HEK293 (cell line): ENCODE results near the gene SH3RF3.

Experiments
- CTCF ChIA-PET: fragments of 350-600 bp; formaldehyde crosslinking; extraction: SDS; loops from one replicate; lab custom pipeline; 2021; ENCODE audit warnings: antibody characterized with exemption; lab: Yijun Ruan, JAX
- POLR2A ChIA-PET: fragments of 300-600 bp; formaldehyde crosslinking; extraction: SDS; loops from one replicate; lab custom pipeline; 2020; ENCODE audit warnings: antibody characterized with exemption, inconsistent platforms; lab: Yijun Ruan, JAX
- H3K27ac ChIP-seq: fragments of 200-500 bp; sonication (Bioruptor generic); 2 replicates; pipeline ENCODE4 v1.5.1; 2014; ENCODE audit warnings: low read depth, low read length, control low read depth, inconsistent platforms; ENCODE audit errors: extremely low read depth
- H3K36me3 ChIP-seq, 2 experiments: fragments of 200-500 bp in 1 of 2; sonication (Bioruptor generic) in 1 of 2; 1 replicate in 1 of 2; 2 replicates in 1 of 2; pipeline ENCODE4 v1.5.1; 2014 to 2017; ENCODE audit warnings: inconsistent platforms in 2 of 2, low read length in 2 of 2; ENCODE audit not compliant: control insufficient read depth in 2 of 2, insufficient read depth in 1 of 2
- H3K4me1 ChIP-seq: fragments of 200-500 bp; sonication (Bioruptor generic); 2 replicates; pipeline ENCODE4 v1.5.1; 2014; ENCODE audit warnings: mild to moderate bottlenecking, low read length, inconsistent platforms; ENCODE audit not compliant: control insufficient read depth, insufficient read depth
- H3K4me3 ChIP-seq: 2 replicates; pipeline ENCODE4 v1.5.1; 2011; ENCODE audit warnings: low read depth, mild to moderate bottlenecking, control low read depth, low read length, moderate library complexity
- H3K9me3 ChIP-seq: fragments of 200-500 bp; sonication (Bioruptor generic); 2 replicates; pipeline ENCODE4 v1.5.1; 2014; ENCODE audit warnings: low read depth, low read length, inconsistent platforms; ENCODE audit not compliant: control insufficient read depth, insufficient read depth
- GFI1B ChIP-seq: fragments of 450-650 bp; formaldehyde crosslinking; IDR thresholded peaks from 2 replicates; pipeline ENCODE4 v1.5.1; 2016; ENCODE audit warnings: missing biosample characterization, missing genetic modification characterization
- INSM2 ChIP-seq: fragments of 450-650 bp; formaldehyde crosslinking; IDR thresholded peaks from 2 replicates; pipeline ENCODE4 v1.5.1; 2016; ENCODE audit warnings: missing biosample characterization, missing genetic modification characterization
- KLF7 ChIP-seq: fragments of 450-650 bp; formaldehyde crosslinking; IDR thresholded peaks from 2 replicates; pipeline ENCODE4 v1.5.1; 2016; ENCODE audit warnings: missing biosample characterization, missing genetic modification characterization, borderline replicate concordance
- PRDM10 ChIP-seq: fragments of 450-650 bp; formaldehyde crosslinking; IDR thresholded peaks from 2 replicates; pipeline ENCODE4 v1.5.1; 2016; ENCODE audit warnings: missing biosample characterization, missing genetic modification characterization
- PRDM6 ChIP-seq: fragments of 450-650 bp; formaldehyde crosslinking; IDR thresholded peaks from 2 replicates; pipeline ENCODE4 v1.5.1; 2017; ENCODE audit warnings: missing biosample characterization, missing genetic modification characterization
- SCRT1 ChIP-seq: fragments of 450-650 bp; formaldehyde crosslinking; IDR thresholded peaks from 2 replicates; pipeline ENCODE4 v1.5.1; 2016; ENCODE audit warnings: missing biosample characterization, missing genetic modification characterization, borderline replicate concordance
- SP3 ChIP-seq: fragments of 450-650 bp; formaldehyde crosslinking; IDR thresholded peaks from 2 replicates; pipeline ENCODE4 v1.5.1; 2016; ENCODE audit warnings: missing biosample characterization, missing genetic modification characterization
- TRIM28 ChIP-seq: IDR thresholded peaks from 2 replicates; pipeline ENCODE4 v1.6.1; 2011; ENCODE audit warnings: low read length, control low read depth, borderline replicate concordance
- ZNF112 ChIP-seq: fragments of 450-650 bp; formaldehyde crosslinking; IDR thresholded peaks from 2 replicates; pipeline ENCODE4 v1.5.0; 2017; ENCODE audit warnings: missing biosample characterization, missing genetic modification characterization
- ZNF138 ChIP-seq: fragments of 450-650 bp; formaldehyde crosslinking; IDR thresholded peaks from 2 replicates; pipeline ENCODE4 v1.5.1; 2016; ENCODE audit warnings: missing biosample characterization, missing genetic modification characterization, borderline replicate concordance
- ZNF155 ChIP-seq: fragments of 450-650 bp; formaldehyde crosslinking; IDR thresholded peaks from 2 replicates; pipeline ENCODE4 v1.5.1; 2016; ENCODE audit warnings: missing biosample characterization, missing genetic modification characterization
- ZNF175 ChIP-seq: fragments of 450-650 bp; formaldehyde crosslinking; IDR thresholded peaks from 2 replicates; pipeline ENCODE4 v1.5.1; 2016; ENCODE audit warnings: missing biosample characterization, missing genetic modification characterization
- ZNF211 ChIP-seq: fragments of 450-650 bp; formaldehyde crosslinking; IDR thresholded peaks from 2 replicates; pipeline ENCODE4 v1.5.1; 2016; ENCODE audit warnings: low read depth, missing biosample characterization, missing genetic modification characterization
- ZNF280C ChIP-seq: fragments of 450-650 bp; formaldehyde crosslinking; IDR thresholded peaks from 2 replicates; pipeline ENCODE4 v1.5.1; 2016; ENCODE audit warnings: missing biosample characterization, missing genetic modification characterization
- ZNF311 ChIP-seq: fragments of 450-650 bp; formaldehyde crosslinking; IDR thresholded peaks from 2 replicates; pipeline ENCODE4 v1.5.1; 2017; ENCODE audit warnings: missing biosample characterization, missing genetic modification characterization, borderline replicate concordance
- ZNF335 ChIP-seq: fragments of 450-650 bp; formaldehyde crosslinking; conservative IDR thresholded peaks from 2 replicates; pipeline ENCODE4 v1.5.1; 2016; ENCODE audit warnings: missing biosample characterization, missing genetic modification characterization
- ZNF416 ChIP-seq: fragments of 450-650 bp; formaldehyde crosslinking; IDR thresholded peaks from 2 replicates; pipeline ENCODE4 v1.5.1; 2016; ENCODE audit warnings: missing biosample characterization, missing genetic modification characterization
- ZNF449 ChIP-seq: fragments of 450-650 bp; formaldehyde crosslinking; IDR thresholded peaks from 2 replicates; pipeline ENCODE4 v1.5.1; 2017; ENCODE audit warnings: missing biosample characterization, mild to moderate bottlenecking, missing genetic modification characterization, moderate library complexity
- ZNF544 ChIP-seq: fragments of 450-650 bp; formaldehyde crosslinking; IDR thresholded peaks from 2 replicates; pipeline ENCODE4 v1.5.0; 2017; ENCODE audit warnings: missing biosample characterization, missing genetic modification characterization
- ZNF571 ChIP-seq: fragments of 450-650 bp; formaldehyde crosslinking; IDR thresholded peaks from 2 replicates; pipeline ENCODE4 v1.5.0; 2017; ENCODE audit warnings: missing biosample characterization, missing genetic modification characterization
- ZNF626 ChIP-seq: fragments of 450-650 bp; sonication (Bioruptor Pico); formaldehyde crosslinking; IDR thresholded peaks from 2 replicates; pipeline ENCODE4 v1.5.1; 2018; ENCODE audit warnings: missing biosample characterization, missing genetic modification characterization, inconsistent platforms
- ZNF654 ChIP-seq: fragments of 450-650 bp; formaldehyde crosslinking; IDR thresholded peaks from 2 replicates; pipeline ENCODE4 v1.5.1; 2016; ENCODE audit warnings: low read depth, missing biosample characterization, missing genetic modification characterization
- ZNF658 ChIP-seq: fragments of 450-650 bp; formaldehyde crosslinking; IDR thresholded peaks from 2 replicates; pipeline ENCODE4; 2016; ENCODE audit warnings: missing biosample characterization, missing genetic modification characterization
- ZSCAN23 ChIP-seq: fragments of 450-650 bp; formaldehyde crosslinking; IDR thresholded peaks from 2 replicates; pipeline ENCODE4 v1.5.1; 2016; ENCODE audit warnings: missing biosample characterization, missing genetic modification characterization

Gene SH3RF3

GRCh38 chr2:109375656-109376055 lies 246.7 kb downstream of the SH3RF3 start:
- TF ChIP-seq ZNF112 (tag by site-specific recombination): no peak
- no peak for TF ChIP-seq ZNF335 (tag by site-specific recombination)
- TF ChIP-seq ZNF138 (tag by site-specific recombination): no peak
- TF ChIP-seq SP3 (tag by site-specific recombination): no peak
- no peak for TF ChIP-seq SCRT1 (tag by site-specific recombination)
- TF ChIP-seq ZNF449: no peak
- no peak for TF ChIP-seq ZNF544 (tag by site-specific recombination)
- no peak for TF ChIP-seq ZNF155 (tag by site-specific recombination)
- no peak for TF ChIP-seq ZNF654 (tag by site-specific recombination)
- TF ChIP-seq KLF7: no peak
- no peak for TF ChIP-seq GFI1B (tag by site-specific recombination)
- no peak for TF ChIP-seq ZNF211 (tag by site-specific recombination)
- no peak for TF ChIP-seq PRDM10 (tag by site-specific recombination)
- no peak for TF ChIP-seq ZNF626
- no peak for TF ChIP-seq ZNF280C
- H3K36me3 ChIP-seq: peaks cover 0 to 13% of the 10 kb centered on the region in 2 experiments; a peak in 1 of 3 replicates
- ChIA-PET POLR2A (no interaction called here), CTCF (interaction anchor here (0.5 kb wide), 1 partner anchor 69 kb away, joined by 3 read pairs; no protein-coding TSS in a partner anchor)
- H3K4me1 ChIP-seq: no peaks in the 10 kb centered on the region
- no peaks in the 10 kb centered on the region for H3K9me3 ChIP-seq
- H3K4me3 ChIP-seq: no peak overlapping the region
- no peak overlapping the region for H3K27ac ChIP-seq

GRCh38 chr2:109376115-109376514 lies 247.1 kb downstream of the SH3RF3 start:
- H3K27ac ChIP-seq: no peak overlapping the region
- peaks cover 0 to 13% of the 10 kb centered on the region in 2 experiments; a peak in 1 of 3 replicates for H3K36me3 ChIP-seq
- H3K4me3 ChIP-seq: no peak overlapping the region
- no peaks in the 10 kb centered on the region for H3K9me3 ChIP-seq
- POLR2A ChIA-PET: no interaction called here
- CTCF ChIA-PET: interaction anchor here (0.5 kb wide), 1 partner anchor 68 kb away, joined by 3 read pairs; no protein-coding TSS in a partner anchor
- H3K4me1 ChIP-seq: no peaks in the 10 kb centered on the region
- TF ChIP-seq ZNF416 (no peak), ZNF571 (tag by site-specific recombination) (no peak), INSM2 (tag by site-specific recombination) (no peak), PRDM6 (tag by site-specific recombination) (no peak), ZNF311 (tag by site-specific recombination) (no peak), ZSCAN23 (tag by site-specific recombination) (no peak), ZNF175 (tag by site-specific recombination) (no peak), ZNF449 (no peak), TRIM28 (no peak), ZNF658 (tag by site-specific recombination) (no peak)
